HepG2 (cell line): Measurements from ENCODE around the gene RAB17. TPM values are rescaled to one million over a fixed set of nuclear protein-coding genes. Genes with fewer than 3 reads are reported as not detected.

ENCODE experiments used
- FLYWCH1 ChIP-seq: sonication (generic); formaldehyde crosslinking; IDR thresholded peaks from 2 replicates; pipeline ENCODE4 v1.8.1; 2023; ENCODE audit warnings: mild to moderate bottlenecking, missing genetic modification reagents
- IRX3 ChIP-seq: sonication (generic); formaldehyde crosslinking; IDR thresholded peaks from 2 replicates; pipeline ENCODE4 v1.8.1; 2023; ENCODE audit warnings: mild to moderate bottlenecking, low read depth, missing genetic modification reagents, borderline replicate concordance
- MEIS1 ChIP-seq: sonication (generic); formaldehyde crosslinking; IDR thresholded peaks from 2 replicates; pipeline ENCODE4 v1.9.0; 2021; ENCODE audit warnings: mild to moderate bottlenecking, missing genetic modification reagents, moderate library complexity, borderline replicate concordance
- POGZ ChIP-seq: sonication (generic); formaldehyde crosslinking; IDR thresholded peaks from 2 replicates; pipeline ENCODE4 v1.4.0; 2020; ENCODE audit warnings: mild to moderate bottlenecking, missing genetic modification reagents
- STAT5B ChIP-seq: sonication (generic); formaldehyde crosslinking; IDR thresholded peaks from 2 replicates; pipeline ENCODE4 v1.4.0; 2020; ENCODE audit warnings: missing genetic modification reagents
- ZNF282 ChIP-seq: fragments of 450-650 bp; IDR thresholded peaks from 2 replicates; pipeline ENCODE4 v1.6.1; 2018; ENCODE audit not compliant: partially characterized antibody
- ZNF468 ChIP-seq: sonication (generic); formaldehyde crosslinking; IDR thresholded peaks from 2 replicates; pipeline ENCODE4 v1.8.0; 2022; ENCODE audit warnings: mild to moderate bottlenecking, moderate library complexity, missing genetic modification reagents
- ZNF556 ChIP-seq: sonication (generic); formaldehyde crosslinking; IDR thresholded peaks from 2 replicates; pipeline ENCODE4 v1.4.0; 2020; ENCODE audit warnings: mild to moderate bottlenecking, missing genetic modification reagents, borderline replicate concordance
- ZNF598 ChIP-seq: sonication (generic); formaldehyde crosslinking; IDR thresholded peaks from 2 replicates; pipeline ENCODE4 v1.5.1; 2020; ENCODE audit warnings: mild to moderate bottlenecking, missing genetic modification reagents, borderline replicate concordance
- polyA plus RNA-seq, 8 experiments: library from polyadenylated mRNA; depleted of rRNA in 3 of 8; stranded (reverse) in 7 of 8; unstranded in 1 of 8; fragments of >200 nt; fragmentation: Illumina TruSeq in 4 of 8; extraction: Trizol in 4 of 8; gene quantifications; 2 replicates each; pipeline versions ENCODE4 v1.2.1 to v1.2.3, GENCODE V29; 2011 to 2016; ENCODE audit warnings: low read depth in 4 of 8, missing spikeins in 1 of 8, mixed read lengths in 1 of 8; ENCODE audit not compliant: insufficient read depth in 1 of 8
- total RNA-seq, 5 experiments: library from RNA; depleted of rRNA; stranded (reverse); fragments of >200 nt; fragmentation: Illumina TruSeq; extraction: Trizol; gene quantifications; 2 replicates each; pipeline ENCODE4 v1.2.3, GENCODE V29; 2016; ENCODE audit warnings: low read depth in 1 of 5
- TF ChIP-seq, protein P1 (sequence below), 2 experiments: sonication (generic) in 1 of 2; formaldehyde crosslinking in 1 of 2; IDR thresholded peaks; 2 replicates each; pipeline versions ENCODE4 v1.6.1 to v1.9.0; 2014 to 2022; ENCODE audit warnings: antibody characterized with exemption in 1 of 2, borderline replicate concordance in 1 of 2, inconsistent platforms in 1 of 2, low read depth in 1 of 2, missing genetic modification reagents in 1 of 2
- TF ChIP-seq, protein P2 (sequence below): sonication (generic); formaldehyde crosslinking; IDR thresholded peaks from 2 replicates; pipeline ENCODE4 v1.4.0; 2020; ENCODE audit warnings: missing genetic modification reagents
- TF ChIP-seq, protein P3 (sequence below): sonication (generic); formaldehyde crosslinking; IDR thresholded peaks from 2 replicates; pipeline ENCODE4 v1.4.0; 2020; ENCODE audit warnings: missing genetic modification reagents, low read depth, mild to moderate bottlenecking, borderline replicate concordance
- TF ChIP-seq, protein P4 (sequence below), 2 experiments: sonication (generic) in 1 of 2; formaldehyde crosslinking in 1 of 2; IDR thresholded peaks; 2 replicates each; pipeline versions ENCODE4 v1.5.1 to v1.6.1; 2011 to 2020; ENCODE audit warnings: borderline replicate concordance in 1 of 2, low read depth in 1 of 2, low read length in 1 of 2, mild to moderate bottlenecking in 1 of 2, missing genetic modification reagents in 1 of 2, moderate library complexity in 1 of 2
- TF ChIP-seq, protein P5 (sequence below): sonication (generic); formaldehyde crosslinking; IDR thresholded peaks from 2 replicates; pipeline ENCODE4; 2020; ENCODE audit warnings: missing genetic modification reagents, mild to moderate bottlenecking, borderline replicate concordance

Gene RAB17
- total and polyA plus RNA-seq, 2 of the 13 experiments (the other 11 are each of a cell fraction or from before 2014, with no cell fraction given): 68.0 to 124 TPM

DNA sequence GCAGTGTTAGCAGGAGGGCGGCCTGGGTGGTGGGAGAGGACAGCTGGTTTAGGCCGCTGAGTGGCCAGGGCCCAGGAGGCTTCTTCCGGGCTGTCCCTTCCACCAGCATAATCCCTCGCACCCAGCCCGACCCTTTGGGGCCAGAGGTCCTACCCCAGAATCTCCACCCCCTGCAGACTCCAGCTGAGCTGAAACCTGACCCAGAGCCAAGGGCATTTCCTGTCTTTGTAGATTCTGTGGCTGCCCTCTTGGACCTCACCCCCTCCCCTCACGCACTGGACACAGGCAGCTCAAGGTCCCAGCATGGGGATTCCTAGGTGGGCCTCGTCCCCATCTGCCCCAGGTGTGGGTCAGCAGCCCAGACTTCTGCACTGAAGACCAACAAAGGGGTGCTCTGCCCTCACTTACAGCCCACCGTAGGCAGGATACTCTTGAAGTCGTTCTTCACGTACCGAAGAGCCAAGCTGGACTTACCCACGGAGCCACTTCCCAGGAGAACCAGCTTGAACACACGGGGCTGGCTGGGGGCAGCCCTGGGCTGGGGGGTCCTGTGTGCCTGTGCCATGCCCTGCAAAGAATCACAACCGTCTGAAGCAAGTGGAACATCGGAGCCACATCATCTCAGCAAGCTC is 4.8 kb downstream of the RAB17 start (continued):
- TF ChIP-seq, protein P1, sequence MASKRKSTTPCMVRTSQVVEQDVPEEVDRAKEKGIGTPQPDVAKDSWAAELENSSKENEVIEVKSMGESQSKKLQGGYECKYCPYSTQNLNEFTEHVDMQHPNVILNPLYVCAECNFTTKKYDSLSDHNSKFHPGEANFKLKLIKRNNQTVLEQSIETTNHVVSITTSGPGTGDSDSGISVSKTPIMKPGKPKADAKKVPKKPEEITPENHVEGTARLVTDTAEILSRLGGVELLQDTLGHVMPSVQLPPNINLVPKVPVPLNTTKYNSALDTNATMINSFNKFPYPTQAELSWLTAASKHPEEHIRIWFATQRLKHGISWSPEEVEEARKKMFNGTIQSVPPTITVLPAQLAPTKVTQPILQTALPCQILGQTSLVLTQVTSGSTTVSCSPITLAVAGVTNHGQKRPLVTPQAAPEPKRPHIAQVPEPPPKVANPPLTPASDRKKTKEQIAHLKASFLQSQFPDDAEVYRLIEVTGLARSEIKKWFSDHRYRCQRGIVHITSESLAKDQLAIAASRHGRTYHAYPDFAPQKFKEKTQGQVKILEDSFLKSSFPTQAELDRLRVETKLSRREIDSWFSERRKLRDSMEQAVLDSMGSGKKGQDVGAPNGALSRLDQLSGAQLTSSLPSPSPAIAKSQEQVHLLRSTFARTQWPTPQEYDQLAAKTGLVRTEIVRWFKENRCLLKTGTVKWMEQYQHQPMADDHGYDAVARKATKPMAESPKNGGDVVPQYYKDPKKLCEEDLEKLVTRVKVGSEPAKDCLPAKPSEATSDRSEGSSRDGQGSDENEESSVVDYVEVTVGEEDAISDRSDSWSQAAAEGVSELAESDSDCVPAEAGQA (IDR thresholded peaks at IDR 0.05; ENCODE audit: low read depth): no peak
- TF ChIP-seq, protein P1 (CRISPR knock-in tag; IDR thresholded peaks at IDR 0.05; ENCODE audit: borderline replicate concordance): no peak
- TF ChIP-seq ZNF598 (CRISPR knock-in tag) (peak; percentile 85; the same call in 1 of the 2 replicates), ZNF556 (CRISPR knock-in tag) (peak; percentile 72; the same call in 1 of the 2 replicates), MEIS1 (CRISPR knock-in tag) (no peak; the same call in 1 of the 2 replicates), ZNF468 (CRISPR knock-in tag) (no peak), ZNF282 (no peak), IRX3 (CRISPR knock-in tag) (no peak), POGZ (CRISPR knock-in tag) (peak; percentile 96), FLYWCH1 (CRISPR knock-in tag) (no peak), STAT5B (CRISPR knock-in tag) (no peak)
- TF ChIP-seq, protein P2, sequence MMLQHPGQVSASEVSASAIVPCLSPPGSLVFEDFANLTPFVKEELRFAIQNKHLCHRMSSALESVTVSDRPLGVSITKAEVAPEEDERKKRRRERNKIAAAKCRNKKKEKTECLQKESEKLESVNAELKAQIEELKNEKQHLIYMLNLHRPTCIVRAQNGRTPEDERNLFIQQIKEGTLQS (CRISPR knock-in tag): no peak; the same call in 1 of the 2 replicates
- TF ChIP-seq, protein P3, sequence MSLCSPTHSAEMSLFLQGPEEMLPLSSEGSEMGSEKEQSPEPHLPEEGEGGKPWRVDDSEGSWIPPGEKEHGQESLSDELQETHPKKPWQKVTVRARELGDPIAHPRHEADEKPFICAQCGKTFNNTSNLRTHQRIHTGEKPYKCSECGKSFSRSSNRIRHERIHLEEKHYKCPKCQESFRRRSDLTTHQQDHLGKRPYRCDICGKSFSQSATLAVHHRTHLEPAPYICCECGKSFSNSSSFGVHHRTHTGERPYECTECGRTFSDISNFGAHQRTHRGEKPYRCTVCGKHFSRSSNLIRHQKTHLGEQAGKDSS (CRISPR knock-in tag): peak; percentile 90; the same call in 1 of the 2 replicates
- TF ChIP-seq, protein P4, sequence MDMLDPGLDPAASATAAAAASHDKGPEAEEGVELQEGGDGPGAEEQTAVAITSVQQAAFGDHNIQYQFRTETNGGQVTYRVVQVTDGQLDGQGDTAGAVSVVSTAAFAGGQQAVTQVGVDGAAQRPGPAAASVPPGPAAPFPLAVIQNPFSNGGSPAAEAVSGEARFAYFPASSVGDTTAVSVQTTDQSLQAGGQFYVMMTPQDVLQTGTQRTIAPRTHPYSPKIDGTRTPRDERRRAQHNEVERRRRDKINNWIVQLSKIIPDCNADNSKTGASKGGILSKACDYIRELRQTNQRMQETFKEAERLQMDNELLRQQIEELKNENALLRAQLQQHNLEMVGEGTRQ (IDR thresholded peaks at IDR 0.05; ENCODE audit: low read depth, low read length): no peak
- TF ChIP-seq, protein P4 (CRISPR knock-in tag; IDR thresholded peaks at IDR 0.05; ENCODE audit: borderline replicate concordance): no peak; the same call in 1 of the 2 replicates
- TF ChIP-seq, protein P5, sequence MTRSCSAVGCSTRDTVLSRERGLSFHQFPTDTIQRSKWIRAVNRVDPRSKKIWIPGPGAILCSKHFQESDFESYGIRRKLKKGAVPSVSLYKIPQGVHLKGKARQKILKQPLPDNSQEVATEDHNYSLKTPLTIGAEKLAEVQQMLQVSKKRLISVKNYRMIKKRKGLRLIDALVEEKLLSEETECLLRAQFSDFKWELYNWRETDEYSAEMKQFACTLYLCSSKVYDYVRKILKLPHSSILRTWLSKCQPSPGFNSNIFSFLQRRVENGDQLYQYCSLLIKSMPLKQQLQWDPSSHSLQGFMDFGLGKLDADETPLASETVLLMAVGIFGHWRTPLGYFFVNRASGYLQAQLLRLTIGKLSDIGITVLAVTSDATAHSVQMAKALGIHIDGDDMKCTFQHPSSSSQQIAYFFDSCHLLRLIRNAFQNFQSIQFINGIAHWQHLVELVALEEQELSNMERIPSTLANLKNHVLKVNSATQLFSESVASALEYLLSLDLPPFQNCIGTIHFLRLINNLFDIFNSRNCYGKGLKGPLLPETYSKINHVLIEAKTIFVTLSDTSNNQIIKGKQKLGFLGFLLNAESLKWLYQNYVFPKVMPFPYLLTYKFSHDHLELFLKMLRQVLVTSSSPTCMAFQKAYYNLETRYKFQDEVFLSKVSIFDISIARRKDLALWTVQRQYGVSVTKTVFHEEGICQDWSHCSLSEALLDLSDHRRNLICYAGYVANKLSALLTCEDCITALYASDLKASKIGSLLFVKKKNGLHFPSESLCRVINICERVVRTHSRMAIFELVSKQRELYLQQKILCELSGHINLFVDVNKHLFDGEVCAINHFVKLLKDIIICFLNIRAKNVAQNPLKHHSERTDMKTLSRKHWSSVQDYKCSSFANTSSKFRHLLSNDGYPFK (CRISPR knock-in tag): peak; percentile 77; the same call in 1 of the 2 replicates
